GM12865 (cell line): Measurements from ENCODE around the gene KRTAP4-12.
"Not testable (repeated sequence)": the region's sequence is repeated elsewhere in the genome, so short reads cannot be mapped to it uniquely, and the experiment has no call there.

Experiments used
- DNase-seq: peaks from one replicate; pipeline ENCODE4 v3.0.0; 2010; ENCODE audit warnings: low read depth
- H3K4me3 ChIP-seq: 2 replicates; pipeline ENCODE4 v1.5.1; 2011; ENCODE audit warnings: mild to moderate bottlenecking, low read depth, low read length, control low read depth
- CTCF ChIP-seq: IDR thresholded peaks from 2 replicates; pipeline ENCODE4 v1.5.1; 2011; ENCODE audit warnings: low read length, control low read depth, low read depth, inconsistent platforms; ENCODE audit not compliant: insufficient read depth; ENCODE audit errors: missing control alignments

KRTAP4-12 gene

GRCh38 chr17:41151525-41151924, 27.5 kb upstream of the KRTAP4-12 start:
- TF ChIP-seq CTCF: no peak
- no peak for DNase-seq
- H3K4me3 ChIP-seq: no peak overlapping the region

- no peak for TF ChIP-seq CTCF
- H3K4me3 ChIP-seq: no peak overlapping the region
- DNase-seq: no peak
Observed at GRCh38 chr17:41150026-41150425, 26.0 kb upstream of the KRTAP4-12 start.

DNA sequence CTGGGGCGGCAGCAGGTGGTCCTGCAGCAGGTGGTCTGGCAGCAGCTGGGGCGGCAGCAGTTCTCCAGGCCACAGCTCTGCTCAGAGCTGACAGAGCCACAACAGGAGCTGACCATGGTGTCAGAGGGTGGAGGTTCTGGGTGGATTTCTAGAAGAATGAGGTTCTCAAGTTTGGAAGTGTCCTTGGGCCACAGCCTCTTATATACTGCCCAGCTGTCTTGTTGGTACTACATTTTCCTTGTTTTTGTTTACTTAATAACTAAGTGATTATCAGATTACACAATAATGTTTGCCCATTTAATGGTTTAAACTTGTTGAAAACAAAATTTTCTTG, 25.6 kb upstream of the KRTAP4-12 start, which contains the start of gene KRTAP4-5:
TSS of gene KRTAP4-5 (minus strand) at position 174 of the 334 bp plus-strand sequence. CDS start at position 116, 58 bp downstream.
- H3K4me3 ChIP-seq: no peak within 1 kb of the TSS
- DNase-seq: no peak
- TF ChIP-seq CTCF: no peak

DNA sequence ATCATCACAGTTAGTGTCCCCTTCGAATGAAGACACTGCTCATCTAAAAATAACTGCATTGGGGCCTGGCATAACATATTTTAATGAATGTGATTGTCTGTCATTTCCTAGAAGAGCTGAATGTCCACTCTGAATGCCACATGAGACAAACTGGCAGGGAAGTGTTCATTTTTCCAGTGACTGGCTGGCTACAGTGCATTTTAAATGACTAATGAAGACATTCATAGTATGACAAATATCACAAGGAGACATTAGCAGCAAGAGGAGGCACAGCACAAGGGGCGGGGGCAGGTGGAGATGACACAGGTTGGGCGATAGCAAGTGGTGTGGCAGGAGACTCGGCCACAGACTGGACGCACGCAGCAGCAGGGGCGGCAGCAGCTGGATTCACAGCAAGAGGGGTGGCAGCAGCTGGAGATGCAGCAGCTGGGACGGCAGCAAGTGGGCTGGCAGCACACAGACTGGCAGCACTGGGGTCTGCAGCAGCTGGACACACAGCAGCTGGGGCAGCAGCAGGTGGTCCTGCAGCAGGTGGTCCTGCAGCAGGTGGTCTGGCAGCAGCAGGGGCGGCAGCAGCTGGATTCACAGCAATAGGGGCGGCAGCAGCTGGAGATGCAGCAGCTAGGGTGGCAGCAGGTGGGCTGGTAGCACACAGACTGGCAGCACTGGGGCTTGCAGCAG, 25.1 kb upstream of the KRTAP4-12 start:
- DNase-seq, H3K4me3 ChIP-seq: not testable (repeated sequence)

DNA sequence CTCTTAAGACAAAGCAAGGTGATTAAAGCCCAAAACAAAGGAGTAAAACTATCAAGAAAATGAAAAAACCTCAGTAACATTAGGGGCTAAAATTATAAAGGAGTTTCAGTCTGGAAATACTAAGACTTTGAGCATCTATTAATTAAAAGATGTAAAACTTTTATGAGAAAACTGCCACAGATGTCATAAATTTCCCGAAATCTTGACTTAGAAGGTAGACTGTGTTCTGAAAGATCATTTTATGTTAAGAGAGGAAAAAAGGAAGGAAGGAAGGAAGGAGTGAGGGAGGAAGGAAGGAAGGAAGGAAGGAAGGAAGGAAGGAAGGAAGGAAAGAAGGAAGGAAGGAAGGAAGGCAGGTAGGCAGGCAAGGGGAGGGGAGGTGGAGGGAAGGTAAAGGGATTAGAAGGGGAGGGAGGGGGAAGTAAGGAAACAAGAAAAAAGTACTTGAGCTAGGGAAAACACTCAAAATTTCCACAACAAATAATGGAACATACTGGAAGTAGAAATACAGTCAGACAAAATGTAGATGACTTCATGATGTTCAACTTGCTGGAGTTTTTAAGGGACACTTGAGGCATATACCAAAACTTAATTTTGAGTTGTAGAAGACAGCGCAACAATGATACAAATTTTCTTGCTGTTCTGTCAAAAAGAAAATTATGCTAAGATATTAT, 23.7 kb upstream of the KRTAP4-12 start:
- no peak for TF ChIP-seq CTCF
- DNase-seq: no peak
- H3K4me3 ChIP-seq: no peak overlapping the region

- no peak for TF ChIP-seq CTCF
Observed at GRCh38 chr17:41145261-41145660, 21.3 kb upstream of the KRTAP4-12 start.

GRCh38 chr17:41144846-41145245, 20.9 kb upstream of the KRTAP4-12 start:
- no peak for DNase-seq
- H3K4me3 ChIP-seq: no peak overlapping the region
- no peak for TF ChIP-seq CTCF

More at GRCh38 chr17:41145261-41145660, 21.3 kb upstream of the KRTAP4-12 start:
- DNase-seq: no peak
- no peak overlapping the region for H3K4me3 ChIP-seq
